GM10266 (cell line): Measurements from ENCODE around the gene GPD1.

ENCODE experiments used
- DNase-seq: peaks from one replicate; pipeline ENCODE4 v3.0.0; 2012; ENCODE audit errors: extremely low spot score
- CTCF ChIP-seq: IDR thresholded peaks from 2 replicates; pipeline ENCODE4 v1.5.1; 2012; ENCODE audit warnings: mild to moderate bottlenecking, low read depth; ENCODE audit not compliant: control insufficient read depth, insufficient read depth; ENCODE audit errors: missing control alignments

GPD1 gene

GRCh38 chr12:50102131-50102531, 1.7 kb upstream of the GPD1 start:
- TF ChIP-seq CTCF, result no peak
- no peak for DNase-seq

- no peak for TF ChIP-seq CTCF
Observed at GRCh38 chr12:50102646-50103309, 1.0 kb upstream of the GPD1 start.

GRCh38 chr12:50103351-50103750, 457 bp upstream of the GPD1 start:
- TF ChIP-seq CTCF, result no peak
- DNase-seq, result no peak

More at GRCh38 chr12:50102646-50103309, 1.0 kb upstream of the GPD1 start:
- DNase-seq, result no peak

- TF ChIP-seq CTCF, result no peak
- DNase-seq, result no peak
Observed at GRCh38 chr12:50104417-50105366, 884 bp downstream of the GPD1 start.

- no peak for DNase-seq
- no peak for TF ChIP-seq CTCF
Observed at GRCh38 chr12:50105913-50106450, 2.2 kb downstream of the GPD1 start.

- no peak for TF ChIP-seq CTCF
- DNase-seq, result no peak
Observed at GRCh38 chr12:50106907-50107306, 3.1 kb downstream of the GPD1 start.
